DOHH2 (cell line): ENCODE data around the gene PAPPA.

Experiments used
- H3F3A ChIP-seq: fragments of 200-600 bp; sonication (generic), shearing (Covaris generic); 2 replicates; pipeline ENCODE4 v1.6.0; 2016; ENCODE audit warnings: antibody characterized with exemption, mild to moderate bottlenecking; ENCODE audit not compliant: control insufficient read depth, insufficient read depth
- H3K27ac ChIP-seq: fragments of 200-600 bp; sonication (generic); 2 replicates; pipeline ENCODE4 v1.5.1; 2014; ENCODE audit warnings: low read depth, mild to moderate bottlenecking, low read length, moderate library complexity
- H3K27me3 ChIP-seq: fragments of 200-600 bp; sonication (generic); 2 replicates; pipeline ENCODE4 v1.6.1; 2014; ENCODE audit warnings: mild to moderate bottlenecking, low read length, mixed read lengths; ENCODE audit not compliant: control insufficient read depth
- H3K36me3 ChIP-seq: fragments of 200-600 bp; sonication (generic); 2 replicates; pipeline ENCODE4 v1.6.1; 2014; ENCODE audit warnings: mild to moderate bottlenecking, low read length, moderate library complexity, mixed read lengths; ENCODE audit not compliant: control insufficient read depth
- H3K4me1 ChIP-seq: fragments of 200-600 bp; sonication (generic); 2 replicates; pipeline ENCODE4 v1.6.1; 2014; ENCODE audit warnings: mild to moderate bottlenecking, low read length, mixed read lengths; ENCODE audit not compliant: control insufficient read depth
- H3K4me2 ChIP-seq: fragments of 200-600 bp; sonication (generic); 2 replicates; pipeline ENCODE4 v1.6.0; 2014; ENCODE audit warnings: mild to moderate bottlenecking, low read length, moderate library complexity
- H3K4me3 ChIP-seq: fragments of 200-600 bp; sonication (generic); 2 replicates; pipeline ENCODE4 v1.5.1; 2014; ENCODE audit warnings: mild to moderate bottlenecking, low read length, mixed read lengths
- H3K79me2 ChIP-seq: fragments of 200-600 bp; sonication (generic); 2 replicates; pipeline ENCODE4 v1.6.1; 2014; ENCODE audit warnings: mild to moderate bottlenecking, low read length, mixed read lengths; ENCODE audit not compliant: control insufficient read depth
- H3K9me2 ChIP-seq: fragments of 200-600 bp; sonication (generic); replicated peaks from 2 replicates; pipeline ENCODE4 v1.6.1; 2014; ENCODE audit warnings: mild to moderate bottlenecking, low read length, mixed read lengths; ENCODE audit not compliant: control insufficient read depth
- H3K9me3 ChIP-seq: fragments of 200-600 bp; sonication (generic); 2 replicates; pipeline ENCODE4 v1.6.1; 2014; ENCODE audit warnings: antibody characterized with exemption, low read length, mixed read lengths; ENCODE audit not compliant: control insufficient read depth, insufficient read depth
- H4K20me1 ChIP-seq: fragments of 200-600 bp; sonication (generic); 2 replicates; pipeline ENCODE4 v1.6.0; 2014; ENCODE audit warnings: low read depth, mild to moderate bottlenecking, antibody characterized with exemption, low read length, moderate library complexity; ENCODE audit not compliant: control insufficient read depth, insufficient read depth
- EZH2phosphoT487 ChIP-seq: fragments of 200-600 bp; sonication (generic); IDR thresholded peaks from 2 replicates; pipeline ENCODE4 v1.6.1; 2017; ENCODE audit warnings: borderline replicate concordance, mild to moderate bottlenecking, antibody characterized with exemption, low read length, moderate library complexity, mixed read lengths
- TF ChIP-seq, protein P1 (sequence below): fragments of 200-600 bp; sonication (generic); IDR thresholded peaks from one replicate; pipeline ENCODE4 v1.5.1; 2014; ENCODE audit warnings: antibody characterized with exemption, mild to moderate bottlenecking, low read depth, low read length; ENCODE audit not compliant: poor library complexity, severe bottlenecking

The PAPPA gene

DNA sequence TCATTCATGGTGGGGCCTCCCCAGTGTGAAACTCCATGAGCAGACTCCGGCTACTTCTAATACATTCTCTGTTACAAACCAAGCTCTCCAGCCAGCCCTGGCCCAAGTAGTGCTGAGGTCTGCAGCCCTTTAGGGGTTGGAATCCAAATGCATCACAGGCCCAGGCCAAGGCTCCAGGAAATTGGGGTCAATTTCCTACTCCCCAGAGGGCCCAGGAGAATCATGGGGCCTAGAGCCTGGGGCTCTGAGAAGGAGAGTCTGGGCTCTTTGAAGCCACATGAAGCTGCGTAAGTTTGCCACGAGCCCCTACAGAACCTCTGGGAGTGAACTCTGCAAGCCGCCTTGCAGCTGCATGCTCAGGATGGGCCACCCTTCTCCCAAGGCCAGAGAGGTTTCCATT is 206.4 kb downstream of the PAPPA start:
- H3K4me2 ChIP-seq = no peak overlapping the region
- H3K4me3 ChIP-seq = no peak overlapping the region
- no peaks in the 10 kb centered on the region for H3K36me3 ChIP-seq
- H3K9me3 ChIP-seq = no peaks in the 10 kb centered on the region
- H3K4me1 ChIP-seq = no peaks in the 10 kb centered on the region
- no peaks in the 10 kb centered on the region for H4K20me1 ChIP-seq
- TF ChIP-seq EZH2phosphoT487 = no peak
- TF ChIP-seq, protein P1, sequence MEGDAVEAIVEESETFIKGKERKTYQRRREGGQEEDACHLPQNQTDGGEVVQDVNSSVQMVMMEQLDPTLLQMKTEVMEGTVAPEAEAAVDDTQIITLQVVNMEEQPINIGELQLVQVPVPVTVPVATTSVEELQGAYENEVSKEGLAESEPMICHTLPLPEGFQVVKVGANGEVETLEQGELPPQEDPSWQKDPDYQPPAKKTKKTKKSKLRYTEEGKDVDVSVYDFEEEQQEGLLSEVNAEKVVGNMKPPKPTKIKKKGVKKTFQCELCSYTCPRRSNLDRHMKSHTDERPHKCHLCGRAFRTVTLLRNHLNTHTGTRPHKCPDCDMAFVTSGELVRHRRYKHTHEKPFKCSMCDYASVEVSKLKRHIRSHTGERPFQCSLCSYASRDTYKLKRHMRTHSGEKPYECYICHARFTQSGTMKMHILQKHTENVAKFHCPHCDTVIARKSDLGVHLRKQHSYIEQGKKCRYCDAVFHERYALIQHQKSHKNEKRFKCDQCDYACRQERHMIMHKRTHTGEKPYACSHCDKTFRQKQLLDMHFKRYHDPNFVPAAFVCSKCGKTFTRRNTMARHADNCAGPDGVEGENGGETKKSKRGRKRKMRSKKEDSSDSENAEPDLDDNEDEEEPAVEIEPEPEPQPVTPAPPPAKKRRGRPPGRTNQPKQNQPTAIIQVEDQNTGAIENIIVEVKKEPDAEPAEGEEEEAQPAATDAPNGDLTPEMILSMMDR = no peak
- H3K27me3 ChIP-seq = no peaks in the 10 kb centered on the region
- H3K9me2 ChIP-seq = no peaks in the 10 kb centered on the region
- H3K27ac ChIP-seq = no peak overlapping the region
- no peaks in the 10 kb centered on the region for H3K79me2 ChIP-seq
- no peaks in the 10 kb centered on the region for H3F3A ChIP-seq

DNA sequence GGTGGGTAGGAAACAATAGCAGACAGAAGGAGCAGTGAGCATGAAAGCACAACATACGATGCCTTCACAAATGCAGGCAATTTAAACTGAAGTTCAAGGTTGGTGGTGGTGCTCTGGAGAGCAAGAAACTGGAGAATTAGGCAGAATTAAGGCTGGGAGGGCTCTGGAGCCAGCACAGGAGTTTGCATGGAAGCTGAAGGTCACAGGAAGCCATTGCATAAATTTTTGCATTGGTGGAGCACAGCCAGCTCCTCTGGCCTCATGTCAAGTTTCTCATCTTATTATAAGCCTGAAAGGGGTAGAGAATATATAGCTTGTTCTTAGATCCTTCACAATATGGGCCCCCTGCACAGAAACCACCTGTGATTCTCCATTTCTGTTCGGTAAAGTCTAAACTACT is 207.4 kb downstream of the PAPPA start:
- Histone ChIP-seq H3K9me3 (no peaks in the 10 kb centered on the region), H3K36me3 (no peaks in the 10 kb centered on the region), H4K20me1 (no peaks in the 10 kb centered on the region), H3K4me3 (no peak overlapping the region), H3K27ac (no peak overlapping the region), H3F3A (no peaks in the 10 kb centered on the region), H3K4me2 (no peak overlapping the region), H3K4me1 (no peaks in the 10 kb centered on the region), H3K9me2 (no peaks in the 10 kb centered on the region), H3K79me2 (no peaks in the 10 kb centered on the region), H3K27me3 (no peaks in the 10 kb centered on the region)
- TF ChIP-seq EZH2phosphoT487 = no peak
- TF ChIP-seq, protein P1 = no peak

DNA sequence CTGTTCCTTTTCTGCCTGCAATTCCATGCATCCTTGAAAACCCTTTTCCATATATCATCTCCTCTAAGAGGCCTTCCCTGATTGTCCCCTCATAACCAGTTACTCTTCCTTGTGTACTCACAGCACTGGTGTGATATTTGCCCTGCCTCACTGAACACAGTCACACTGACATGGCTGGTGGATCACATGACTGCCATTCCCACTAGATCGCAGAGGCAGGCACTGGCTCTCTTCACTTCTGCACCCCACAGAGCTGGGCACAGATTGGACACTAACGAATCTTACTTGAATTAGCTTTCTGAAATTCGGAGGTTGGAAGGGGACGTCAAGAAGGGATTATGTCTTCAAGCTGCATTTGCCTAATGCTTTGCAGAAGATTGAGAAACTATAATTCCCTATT is 208.0 kb downstream of the PAPPA start:
- Histone ChIP-seq H3F3A (no peaks in the 10 kb centered on the region), H3K79me2 (no peaks in the 10 kb centered on the region), H3K27ac (no peak overlapping the region), H3K4me2 (no peak overlapping the region), H3K4me3 (no peak overlapping the region), H3K9me3 (no peaks in the 10 kb centered on the region), H3K36me3 (no peaks in the 10 kb centered on the region), H3K9me2 (no peaks in the 10 kb centered on the region), H3K27me3 (no peaks in the 10 kb centered on the region), H3K4me1 (no peaks in the 10 kb centered on the region), H4K20me1 (no peaks in the 10 kb centered on the region)
- TF ChIP-seq, protein P1 = no peak
- no peak for TF ChIP-seq EZH2phosphoT487

DNA sequence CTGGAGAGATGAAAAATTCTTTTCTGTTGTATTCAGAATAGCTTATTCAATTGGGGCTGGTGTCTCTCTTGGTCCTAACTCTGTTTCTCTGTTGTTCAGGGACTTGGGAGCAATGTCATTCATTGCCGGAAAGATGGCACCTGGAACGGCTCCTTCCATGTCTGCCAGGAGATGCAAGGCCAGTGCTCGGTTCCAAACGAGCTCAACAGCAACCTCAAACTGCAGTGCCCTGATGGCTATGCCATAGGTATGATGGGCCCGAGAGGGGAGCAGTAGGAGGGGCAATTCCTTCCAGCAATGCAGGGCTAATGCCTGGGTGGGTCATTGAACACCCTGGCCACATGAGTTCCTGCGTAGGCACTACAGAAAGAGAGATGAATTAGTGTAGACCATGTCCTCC is 208.9 kb downstream of the PAPPA start:
- Histone ChIP-seq H3K4me2 (no peak overlapping the region), H3K9me3 (no peaks in the 10 kb centered on the region), H3K9me2 (no peaks in the 10 kb centered on the region), H3F3A (no peaks in the 10 kb centered on the region), H4K20me1 (no peaks in the 10 kb centered on the region), H3K36me3 (no peaks in the 10 kb centered on the region), H3K79me2 (no peaks in the 10 kb centered on the region), H3K27ac (no peak overlapping the region), H3K27me3 (no peaks in the 10 kb centered on the region), H3K4me1 (no peaks in the 10 kb centered on the region), H3K4me3 (no peak overlapping the region)
- TF ChIP-seq EZH2phosphoT487 = no peak
